Measurements from ENCODE around the gene AUTS2.

- TF ChIP-seq POLR2AphosphoS5 (IDR thresholded peaks at IDR 0.05), result no peak
- no peak for TF ChIP-seq CTCF (IDR thresholded peaks at IDR 0.05 in 8 of 11, conservative IDR thresholded peaks at IDR 0.05 in 3 of 11)
Measured at GRCh38 chr7:69640925-69641594, 42.8 kb downstream of the AUTS2 start.

Measured in spleen (tissue), 7 donors.